Esophagus muscularis mucosa (tissue), 4 donors: ENCODE data around the gene TTLL5. TPM values are rescaled to one million over a fixed set of nuclear protein-coding genes. Genes with fewer than 3 reads are reported as not detected.
"Not testable (repeated sequence)": the region's sequence is repeated elsewhere in the genome, so short reads cannot be mapped to it uniquely, and the experiment has no call there.

Source experiments
- DNase-seq: peaks from one replicate; pipeline ENCODE4 v3.0.0-alpha.2; 2017; ENCODE audit errors: extremely low spot score
- H3K27ac ChIP-seq, 4 donors: fragments of 200-600 bp; sonication (generic); replicated peaks in 1 of 4; 1 replicate in 3 of 4; 2 replicates in 1 of 4; pipeline ENCODE4 v1.5.1; 2016 to 2019; ENCODE audit warnings: mild to moderate bottlenecking in 1 of 4
- H3K27me3 ChIP-seq, 4 donors: fragments of 200-600 bp; sonication (generic); one replicate each; pipeline versions ENCODE4 v1.5.1 to v1.6.0; 2016 to 2019
- H3K36me3 ChIP-seq, 4 donors: fragments of 200-600 bp; sonication (generic); one replicate each; pipeline ENCODE4 v1.5.1; 2016 to 2019
- H3K4me1 ChIP-seq, 4 donors: fragments of 200-600 bp; sonication (generic); one replicate each; pipeline ENCODE4 v1.5.1; 2016 to 2019
- H3K4me3 ChIP-seq, 4 donors: fragments of 200-600 bp; sonication (generic); 1 replicate in 2 of 4; 2 replicates in 2 of 4; pipeline ENCODE4 v1.5.1; 2016 to 2019; ENCODE audit warnings: mild to moderate bottlenecking in 4 of 4, moderate library complexity in 1 of 4
- H3K9me3 ChIP-seq, 4 donors: fragments of 200-600 bp; sonication (generic); 1 replicate in 3 of 4; 2 replicates in 1 of 4; pipeline ENCODE4 v1.5.1; 2016 to 2019
- CTCF ChIP-seq, 3 experiments: fragments of 200-600 bp in 2 of 3; fragments of 450-650 bp in 1 of 3; sonication (generic) in 2 of 3; IDR thresholded peaks; one replicate each; pipeline ENCODE4 v1.5.1; 2017 to 2019; ENCODE audit warnings: antibody characterized with exemption in 3 of 3, mild to moderate bottlenecking in 2 of 3, moderate library complexity in 1 of 3
- EP300 ChIP-seq: sonication (generic); formaldehyde crosslinking; IDR thresholded peaks from one replicate; pipeline ENCODE4 v1.6.1; 2017; ENCODE audit warnings: antibody characterized with exemption
- POLR2A ChIP-seq: fragments of 450-650 bp; IDR thresholded peaks from one replicate; pipeline ENCODE4 v1.6.1; 2017; ENCODE audit warnings: antibody characterized with exemption, moderate library complexity, mild to moderate bottlenecking, low read depth
- POLR2AphosphoS5 ChIP-seq, 2 donors: sonication (generic); formaldehyde crosslinking; IDR thresholded peaks; one replicate each; pipeline ENCODE4 v1.6.1; 2017; ENCODE audit warnings: antibody characterized with exemption in 2 of 2
- WGBS: methylation state at CpG from one replicate; pipeline ENCODE4 v1.1.5; 2018; 5-methylcytosine and 5-hydroxymethylcytosine counted together
- intact Hi-C: fragments of 100-400 bp; cut with DNase I; formaldehyde crosslinking; loops from one replicate; pipeline ENCODE4 v1.15.1; 2023
- total RNA-seq, 4 donors: library from RNA; depleted of rRNA; stranded (reverse); fragments of >200 nt; gene quantifications; one replicate each; pipeline versions ENCODE4 v1.1.0 to v1.2.1, GENCODE V29; 2016

Gene TTLL5
- total RNA-seq, 4 donors from 2014 or later = 16.9 to 26.6 (median 21.2) TPM

DNA sequence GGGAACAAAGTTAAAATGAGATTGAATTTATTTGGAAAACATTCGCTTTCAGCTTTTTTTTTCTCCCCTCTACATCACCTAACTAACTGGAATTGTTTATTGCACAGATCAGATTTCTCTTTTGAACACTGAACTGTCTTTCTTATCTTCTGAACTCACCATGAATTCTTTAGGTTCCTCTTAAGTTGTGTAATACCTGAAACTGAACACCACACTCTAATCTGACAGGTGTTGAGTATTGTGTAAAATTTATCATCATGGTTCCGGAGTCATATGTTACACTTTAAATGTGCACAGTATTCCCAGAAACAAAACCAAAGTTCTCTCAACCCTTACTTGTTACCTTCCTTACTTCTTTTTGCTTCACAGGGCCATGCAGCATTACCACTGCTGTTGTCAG lies 254.0 kb downstream of the TTLL5 start:
- intact Hi-C loops = no loop called here
- no peaks in the 10 kb centered on the region for H3K4me1 ChIP-seq
- H3K27me3 ChIP-seq = no peaks in the 10 kb centered on the region
- H3K9me3 ChIP-seq = peaks cover 0 to 2% (median 0%) of the 10 kb centered on the region in 4 donors
- 95% methylated on average over 2 of the region's 2 CpGs for WGBS
- H3K36me3 ChIP-seq = peaks cover 0 to 3% (median 0%) of the 10 kb centered on the region in 4 donors
- TF ChIP-seq POLR2AphosphoS5 (IDR thresholded peaks at IDR 0.05) (no peak), CTCF (IDR thresholded peaks at IDR 0.05) (no peak), EP300 (no peak), POLR2A (no peak)
- no peak overlapping the region for H3K4me3 ChIP-seq
- no peak overlapping the region for H3K27ac ChIP-seq
- no peak for DNase-seq

GRCh38 chr14:75917322-75917945 lies 256.4 kb downstream of the TTLL5 start:
- Histone ChIP-seq H3K9me3 (peaks cover 0 to 5% (median 0%) of the 10 kb centered on the region in 4 donors), H3K4me1 (no peaks in the 10 kb centered on the region), H3K27me3 (no peaks in the 10 kb centered on the region), H3K36me3 (peaks cover 0 to 3% (median 0%) of the 10 kb centered on the region in 4 donors), H3K4me3 (no peak overlapping the region), H3K27ac (no peak overlapping the region)
- 87% methylated on average over 10 of the region's 10 CpGs for WGBS
- DNase-seq = no peak
- intact Hi-C loops = no loop called here
- TF ChIP-seq CTCF (IDR thresholded peaks at IDR 0.05) (no peak), POLR2A (no peak), EP300 (no peak), POLR2AphosphoS5 (IDR thresholded peaks at IDR 0.05) (no peak)

DNA sequence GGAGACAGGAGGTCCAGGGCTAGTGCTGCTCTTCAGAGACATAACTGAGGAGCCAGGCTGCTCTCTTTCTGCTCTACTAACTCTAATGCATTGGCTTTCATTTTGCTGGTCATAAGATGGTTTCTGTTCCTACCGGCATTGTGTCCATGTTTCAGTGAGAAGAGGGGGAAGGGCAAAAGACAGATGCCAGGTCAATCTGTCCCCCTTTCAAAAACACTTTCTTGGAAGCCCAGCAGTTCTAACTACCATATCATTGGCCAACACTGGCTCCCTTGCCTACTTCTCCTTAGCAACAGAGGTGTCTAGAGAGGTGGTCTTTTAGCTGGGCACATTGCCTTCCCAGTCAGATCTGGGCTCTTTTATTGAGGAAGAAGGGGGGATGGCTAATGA lies 256.9 kb downstream of the TTLL5 start:
- 91% methylated on average over 1 of the region's 1 CpG for WGBS
- no peak overlapping the region for H3K27ac ChIP-seq
- H3K9me3 ChIP-seq = peaks cover 0 to 5% (median 0%) of the 10 kb centered on the region in 4 donors
- TF ChIP-seq EP300 = no peak
- no peak for TF ChIP-seq POLR2AphosphoS5 (IDR thresholded peaks at IDR 0.05)
- TF ChIP-seq CTCF (IDR thresholded peaks at IDR 0.05) = no peak
- no peak for TF ChIP-seq POLR2A
- no peaks in the 10 kb centered on the region for H3K27me3 ChIP-seq
- H3K4me1 ChIP-seq = no peaks in the 10 kb centered on the region
- intact Hi-C loops = no loop called here
- H3K4me3 ChIP-seq = no peak overlapping the region
- no peak for DNase-seq
- peaks cover 0 to 3% (median 0%) of the 10 kb centered on the region in 4 donors for H3K36me3 ChIP-seq

DNA sequence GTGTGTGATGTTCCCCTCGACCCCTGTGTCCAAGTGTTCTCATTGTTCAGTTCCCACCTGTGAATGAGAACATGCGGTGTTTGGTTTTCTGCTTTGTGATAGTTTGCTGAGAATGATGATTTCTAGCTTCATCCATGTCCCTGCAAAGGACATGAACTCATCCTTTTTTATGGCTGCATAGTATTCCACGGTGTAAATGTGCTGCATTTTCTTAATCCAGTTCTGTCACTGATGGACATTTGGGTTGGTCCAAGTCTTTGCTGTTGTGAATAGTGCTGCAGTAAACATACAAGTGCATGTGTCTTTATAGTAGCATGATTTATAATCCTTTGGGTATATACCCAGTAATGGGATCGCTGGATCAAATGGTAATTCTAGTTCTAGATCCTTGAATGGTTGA lies 259.4 kb downstream of the TTLL5 start:
- H3K9me3 ChIP-seq, H3K27me3 ChIP-seq, H3K4me3 ChIP-seq, intact Hi-C loops, DNase-seq, H3K27ac ChIP-seq, H3K4me1 ChIP-seq, H3K36me3 ChIP-seq: not testable (repeated sequence)
- WGBS = 97% methylated on average over 4 of the region's 4 CpGs

- WGBS = 95% methylated on average over 10 of the region's 54 CpGs
- H3K9me3 ChIP-seq, H3K27ac ChIP-seq, DNase-seq, H3K4me3 ChIP-seq, intact Hi-C loops, H3K27me3 ChIP-seq, H3K36me3 ChIP-seq, H3K4me1 ChIP-seq: not testable (repeated sequence)
Measured at GRCh38 chr14:75925141-75925840, 264.2 kb downstream of the TTLL5 start.
